ENCODE results near the gene ENPP5. TPM values are rescaled to one million over a fixed set of nuclear protein-coding genes. Genes with fewer than 3 reads are reported as not detected.
"Not testable (repeated sequence)": the region's sequence is repeated elsewhere in the genome, so short reads cannot be mapped to it uniquely, and the experiment has no call there.

The ENPP5 gene
- total RNA-seq, 1 donor from 2014 or later: 1.4 TPM

GRCh38 chr6:46128476-46128875 lies 42.3 kb downstream of the ENPP5 start:
- no peak for TF ChIP-seq EZH2 (IDR thresholded peaks at IDR 0.05; ENCODE audit: insufficient read depth, low read length)
- H3K4me3 ChIP-seq (ENCODE audit: insufficient read depth, low read depth, low read length): no peak overlapping the region
- Mint-ChIP-seq H3K4me3 (ENCODE audit: unreplicated experiment) (no peak overlapping the region), H3K27ac (ENCODE audit: unreplicated experiment) (no peak overlapping the region), H3K4me1 (ENCODE audit: low read depth, unreplicated experiment) (no peaks in the 10 kb centered on the region), H3K27me3 (ENCODE audit: low read depth, unreplicated experiment) (peaks cover 4% of the 10 kb centered on the region), H3K9me3 (ENCODE audit: unreplicated experiment) (no peaks in the 10 kb centered on the region), H3K36me3 (ENCODE audit: low read depth, unreplicated experiment) (no peaks in the 10 kb centered on the region)
- peaks cover 24% of the 10 kb centered on the region for H3K27me3 ChIP-seq (ENCODE audit: insufficient read depth, low read length)
- no peaks in the 10 kb centered on the region for H4K20me1 ChIP-seq (ENCODE audit: insufficient read depth, low read length)
- no peak overlapping the region for H3K9ac ChIP-seq (ENCODE audit: low read length)
- H3K36me3 ChIP-seq (ENCODE audit: insufficient read depth, low read length): no peaks in the 10 kb centered on the region
- no peak overlapping the region for H2AFZ ChIP-seq (ENCODE audit: low read depth, low read length)
- no peak for FAIRE-seq
- H3K79me2 ChIP-seq (ENCODE audit: insufficient read depth, low read length): no peaks in the 10 kb centered on the region
- peaks cover 3% of the 10 kb centered on the region for H3K4me1 ChIP-seq (ENCODE audit: insufficient read depth, low read length)
- no peak overlapping the region for H3K27ac ChIP-seq (ENCODE audit: low read depth, low read length)
- H3K9me3 ChIP-seq (ENCODE audit: insufficient read depth, low read depth, low read length): no peaks in the 10 kb centered on the region
- DNase-seq (ENCODE audit: low read depth): no peak
- H3K4me2 ChIP-seq (ENCODE audit: low read length): no peak overlapping the region

GRCh38 chr6:46119679-46120078 lies 51.1 kb downstream of the ENPP5 start:
- not testable (repeated sequence) for H3K36me3 ChIP-seq (ENCODE audit: insufficient read depth, low read length); H3K4me3 Mint-ChIP-seq (ENCODE audit: unreplicated experiment); H3K36me3 Mint-ChIP-seq (ENCODE audit: low read depth, unreplicated experiment); H3K9ac ChIP-seq (ENCODE audit: low read length); DNase-seq (ENCODE audit: low read depth); FAIRE-seq; H3K4me2 ChIP-seq (ENCODE audit: low read length); H3K4me1 Mint-ChIP-seq (ENCODE audit: low read depth, unreplicated experiment); H3K9me3 ChIP-seq (ENCODE audit: insufficient read depth, low read depth, low read length); H4K20me1 ChIP-seq (ENCODE audit: insufficient read depth, low read length); H3K4me3 ChIP-seq (ENCODE audit: insufficient read depth, low read depth, low read length); H3K4me1 ChIP-seq (ENCODE audit: insufficient read depth, low read length); H3K27ac Mint-ChIP-seq (ENCODE audit: unreplicated experiment); H3K79me2 ChIP-seq (ENCODE audit: insufficient read depth, low read length); H3K27ac ChIP-seq (ENCODE audit: low read depth, low read length); H2AFZ ChIP-seq (ENCODE audit: low read depth, low read length); H3K27me3 Mint-ChIP-seq (ENCODE audit: low read depth, unreplicated experiment); H3K27me3 ChIP-seq (ENCODE audit: insufficient read depth, low read length)
- H3K9me3 Mint-ChIP-seq (ENCODE audit: unreplicated experiment): peaks cover 11% of the 10 kb centered on the region

DNA sequence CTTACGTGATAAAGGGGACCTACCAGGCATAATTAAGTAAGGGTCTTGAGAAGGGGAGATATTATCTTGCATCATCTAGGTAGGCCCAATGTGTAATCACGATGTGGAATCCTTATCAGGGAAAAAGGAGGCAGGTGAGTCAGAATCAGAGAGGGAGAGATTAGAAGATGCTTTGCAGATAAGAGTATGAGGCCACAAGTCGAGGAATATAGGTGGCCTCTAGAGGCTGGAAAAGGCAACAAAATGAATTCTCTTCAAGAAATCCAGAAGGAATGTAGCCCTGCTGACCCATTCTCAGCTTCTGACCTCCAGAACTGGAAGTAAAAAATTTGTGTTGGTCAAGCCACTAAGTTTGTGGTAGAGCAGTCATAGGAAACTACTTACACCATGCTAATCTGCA lies 51.9 kb downstream of the ENPP5 start:
- H3K4me3 Mint-ChIP-seq (ENCODE audit: unreplicated experiment): no peak overlapping the region
- no peak overlapping the region for H3K27ac Mint-ChIP-seq (ENCODE audit: unreplicated experiment)
- Histone ChIP-seq H3K9me3 (ENCODE audit: insufficient read depth, low read depth, low read length) (no peaks in the 10 kb centered on the region), H3K9ac (ENCODE audit: low read length) (no peak overlapping the region), H3K4me1 (ENCODE audit: insufficient read depth, low read length) (no peaks in the 10 kb centered on the region), H3K27ac (ENCODE audit: low read depth, low read length) (no peak overlapping the region), H4K20me1 (ENCODE audit: insufficient read depth, low read length) (no peaks in the 10 kb centered on the region), H3K27me3 (ENCODE audit: insufficient read depth, low read length) (no peaks in the 10 kb centered on the region), H3K36me3 (ENCODE audit: insufficient read depth, low read length) (no peaks in the 10 kb centered on the region), H3K4me3 (ENCODE audit: insufficient read depth, low read depth, low read length) (no peak overlapping the region), H3K4me2 (ENCODE audit: low read length) (no peak overlapping the region), H2AFZ (ENCODE audit: low read depth, low read length) (no peak overlapping the region), H3K79me2 (ENCODE audit: insufficient read depth, low read length) (no peaks in the 10 kb centered on the region)
- H3K9me3 Mint-ChIP-seq (ENCODE audit: unreplicated experiment): peaks cover 11% of the 10 kb centered on the region
- H3K4me1 Mint-ChIP-seq (ENCODE audit: low read depth, unreplicated experiment): no peaks in the 10 kb centered on the region
- no peaks in the 10 kb centered on the region for H3K36me3 Mint-ChIP-seq (ENCODE audit: low read depth, unreplicated experiment)
- FAIRE-seq (no peak), DNase-seq (ENCODE audit: low read depth) (no peak)
- no peak for TF ChIP-seq EZH2 (IDR thresholded peaks at IDR 0.05; ENCODE audit: insufficient read depth, low read length)
- no peak for TF ChIP-seq CTCF (IDR thresholded peaks at IDR 0.05; ENCODE audit: insufficient read depth, low read depth, low read length)
- H3K27me3 Mint-ChIP-seq (ENCODE audit: low read depth, unreplicated experiment): peaks cover 2% of the 10 kb centered on the region

DNA sequence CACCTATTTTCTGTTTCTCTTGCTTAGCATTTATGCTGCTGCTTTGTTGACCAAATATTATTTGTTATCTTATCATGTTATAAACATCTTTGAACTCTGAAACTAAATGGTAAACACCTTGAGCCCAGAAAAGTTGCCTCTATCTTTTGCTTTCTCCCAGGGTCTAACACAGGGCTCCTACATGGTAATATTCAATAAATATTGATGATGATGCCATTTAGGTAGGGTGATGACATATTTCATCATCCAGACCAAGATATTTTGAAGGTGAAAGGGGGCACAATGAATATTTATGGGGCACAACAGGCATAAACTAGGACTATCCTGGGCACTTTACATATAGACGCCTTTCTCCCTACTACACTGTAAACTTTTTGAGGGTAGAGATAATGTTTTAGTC lies 52.6 kb downstream of the ENPP5 start:
- Mint-ChIP-seq H3K4me1 (ENCODE audit: low read depth, unreplicated experiment) (no peaks in the 10 kb centered on the region), H3K4me3 (ENCODE audit: unreplicated experiment) (no peak overlapping the region), H3K9me3 (ENCODE audit: unreplicated experiment) (peaks cover 11% of the 10 kb centered on the region), H3K27me3 (ENCODE audit: low read depth, unreplicated experiment) (peaks cover 5% of the 10 kb centered on the region), H3K27ac (ENCODE audit: unreplicated experiment) (no peak overlapping the region), H3K36me3 (ENCODE audit: low read depth, unreplicated experiment) (no peaks in the 10 kb centered on the region)
- no peak overlapping the region for H3K27ac ChIP-seq (ENCODE audit: low read depth, low read length)
- H3K9me3 ChIP-seq (ENCODE audit: insufficient read depth, low read depth, low read length): no peaks in the 10 kb centered on the region
- no peaks in the 10 kb centered on the region for H3K4me1 ChIP-seq (ENCODE audit: insufficient read depth, low read length)
- H3K79me2 ChIP-seq (ENCODE audit: insufficient read depth, low read length): no peaks in the 10 kb centered on the region
- no peaks in the 10 kb centered on the region for H4K20me1 ChIP-seq (ENCODE audit: insufficient read depth, low read length)
- FAIRE-seq (no peak), DNase-seq (ENCODE audit: low read depth) (no peak)
- H2AFZ ChIP-seq (ENCODE audit: low read depth, low read length): no peak overlapping the region
- no peaks in the 10 kb centered on the region for H3K36me3 ChIP-seq (ENCODE audit: insufficient read depth, low read length)
- H3K4me3 ChIP-seq (ENCODE audit: insufficient read depth, low read depth, low read length): no peak overlapping the region
- H3K27me3 ChIP-seq (ENCODE audit: insufficient read depth, low read length): no peaks in the 10 kb centered on the region
- no peak for TF ChIP-seq CTCF (IDR thresholded peaks at IDR 0.05; ENCODE audit: insufficient read depth, low read depth, low read length)
- TF ChIP-seq EZH2 (IDR thresholded peaks at IDR 0.05; ENCODE audit: insufficient read depth, low read length): no peak
- no peak overlapping the region for H3K4me2 ChIP-seq (ENCODE audit: low read length)
- no peak overlapping the region for H3K9ac ChIP-seq (ENCODE audit: low read length)
